Ramos (cell line): ENCODE measurements around the gene FRMD4A.
"Not testable (repeated sequence)": the region's sequence is repeated elsewhere in the genome, so short reads cannot be mapped to it uniquely, and the experiment has no call there.

Experiments used
- in situ Hi-C: fragments of 300-500 bp; cut with MboI; formaldehyde crosslinking; loops from one replicate; pipeline ENCODE4 v1.14.3; 2022; ENCODE audit warnings: low sequenced_read_pairs; ENCODE audit not compliant: unreplicated experiment

FRMD4A gene

DNA sequence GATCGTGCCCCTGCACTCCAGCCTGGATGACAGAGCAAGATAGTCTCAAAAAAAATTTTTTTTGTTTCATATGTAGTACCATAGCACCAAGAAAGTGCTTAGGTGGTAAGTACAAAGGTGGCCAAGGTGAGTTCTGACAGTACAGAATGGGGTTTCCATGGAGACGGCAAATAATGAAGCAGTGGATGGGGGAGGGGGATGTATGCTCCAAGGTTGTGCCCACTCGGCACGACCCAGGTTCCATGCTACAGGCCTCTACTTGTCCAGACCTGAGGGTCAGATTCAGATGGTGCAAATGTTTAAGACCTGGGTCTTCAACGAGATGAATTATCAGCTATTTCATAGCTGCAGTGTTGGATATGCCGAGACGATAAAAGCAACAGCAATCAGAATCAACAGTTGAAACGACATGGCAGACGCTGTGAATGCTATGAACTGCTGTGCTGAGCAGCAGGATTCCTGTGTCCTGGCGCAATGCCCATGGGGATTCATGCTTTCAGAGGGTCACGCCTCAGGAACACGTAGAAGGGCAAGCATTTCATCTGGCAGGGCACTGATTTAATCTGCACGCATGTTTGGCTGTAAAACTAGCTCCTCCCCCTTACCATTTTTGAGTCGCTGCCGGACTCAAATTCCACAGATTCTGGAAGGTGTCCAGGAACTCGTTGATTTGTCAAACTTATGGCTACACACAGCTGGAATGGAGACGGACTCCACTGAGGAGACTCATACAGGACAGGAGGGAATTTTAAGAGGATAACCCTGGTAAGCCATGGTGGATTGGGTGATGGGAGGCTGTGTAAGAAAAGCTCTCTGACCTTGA is 256.5 kb downstream of the FRMD4A start:
- in situ Hi-C loops = no loop called here

DNA sequence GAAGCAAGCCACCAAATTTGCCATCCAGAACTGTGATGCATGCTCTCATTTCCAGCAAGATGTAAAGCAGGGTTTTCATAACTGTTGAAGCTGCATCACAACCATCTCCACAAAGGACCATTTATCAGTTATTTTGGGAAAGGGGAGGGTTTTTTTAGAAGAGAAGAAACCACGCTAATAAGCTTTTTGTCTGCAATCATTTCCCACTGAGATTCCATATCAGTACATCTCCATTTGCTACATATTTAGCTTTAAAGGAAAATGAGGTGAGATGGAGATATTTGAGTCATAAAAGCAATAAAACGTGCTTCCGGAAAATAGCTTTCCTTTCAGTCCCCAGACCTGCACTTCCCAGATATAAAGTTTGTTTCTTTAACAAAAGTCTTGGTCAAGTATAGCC is 258.2 kb downstream of the FRMD4A start:
- in situ Hi-C loops = no loop called here

DNA sequence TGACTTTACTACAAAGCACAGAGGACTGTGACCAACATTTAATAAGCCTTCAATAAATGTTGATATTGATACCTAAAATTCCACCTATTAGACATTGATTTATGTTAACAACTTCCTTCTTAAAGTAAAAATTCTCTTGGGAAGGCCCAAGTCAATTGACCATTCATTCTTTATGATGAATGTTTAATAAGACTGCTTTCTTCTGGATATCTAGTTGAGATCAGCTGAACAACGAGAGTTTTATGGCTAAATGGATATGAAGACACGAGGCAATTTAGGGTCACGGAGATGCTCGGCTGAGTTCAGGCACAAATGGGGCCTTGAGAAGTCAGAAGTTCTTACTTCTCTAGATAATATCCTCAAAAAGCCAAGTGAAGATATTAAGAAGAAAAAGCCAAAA is 258.8 kb downstream of the FRMD4A start:
- in situ Hi-C loops = no loop called here

DNA sequence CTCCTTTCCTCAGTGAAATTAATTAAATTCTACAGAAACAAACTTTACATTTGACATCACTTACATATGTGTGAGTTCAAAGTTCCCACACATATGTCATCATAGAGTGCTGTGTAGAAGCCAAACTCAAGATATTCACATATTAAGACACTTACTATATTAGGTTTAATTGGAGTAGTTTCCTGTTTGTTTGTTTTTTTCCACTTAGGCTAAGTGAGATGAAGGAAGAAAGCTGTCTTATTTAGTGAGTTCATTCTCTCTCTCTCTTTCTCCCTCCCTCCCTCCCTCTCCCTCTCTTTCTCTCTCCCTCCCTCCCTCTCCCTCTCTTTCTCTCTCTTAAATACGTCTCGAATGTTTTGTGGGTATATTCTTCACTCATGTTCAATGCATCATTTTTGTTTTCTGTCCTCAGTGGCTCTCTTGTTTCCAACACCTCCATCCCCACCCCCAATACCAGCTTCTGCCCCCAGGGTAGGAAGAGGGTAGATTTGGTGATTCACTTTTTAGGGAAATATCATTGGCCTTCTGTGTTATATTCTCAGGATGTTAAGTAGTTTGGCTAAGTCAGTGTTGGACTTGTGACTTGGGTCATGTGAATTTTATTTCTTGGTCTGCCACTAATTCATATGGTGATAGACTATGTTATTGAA is 262.0 kb downstream of the FRMD4A start:
- in situ Hi-C loops = no loop called here

DNA sequence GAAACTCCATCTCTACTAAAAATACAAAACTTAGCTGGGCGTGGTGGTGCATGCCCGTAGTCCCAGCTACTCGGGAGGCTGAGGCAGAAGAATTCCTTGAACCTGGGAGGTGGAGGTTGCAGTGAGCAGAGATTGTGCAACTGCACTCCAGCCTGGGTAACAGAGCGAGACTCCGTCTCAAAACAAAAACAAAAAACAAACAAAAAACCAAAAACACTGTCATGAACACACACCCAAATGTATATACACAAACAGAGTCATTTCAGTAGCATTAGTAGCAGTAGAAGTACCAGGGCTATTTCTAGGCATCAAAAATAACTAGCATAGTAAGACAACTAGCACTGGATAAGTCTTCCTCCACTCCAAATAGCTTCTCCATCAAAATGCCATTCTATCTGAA is 263.1 kb downstream of the FRMD4A start:
- in situ Hi-C loops = not testable (repeated sequence)

DNA sequence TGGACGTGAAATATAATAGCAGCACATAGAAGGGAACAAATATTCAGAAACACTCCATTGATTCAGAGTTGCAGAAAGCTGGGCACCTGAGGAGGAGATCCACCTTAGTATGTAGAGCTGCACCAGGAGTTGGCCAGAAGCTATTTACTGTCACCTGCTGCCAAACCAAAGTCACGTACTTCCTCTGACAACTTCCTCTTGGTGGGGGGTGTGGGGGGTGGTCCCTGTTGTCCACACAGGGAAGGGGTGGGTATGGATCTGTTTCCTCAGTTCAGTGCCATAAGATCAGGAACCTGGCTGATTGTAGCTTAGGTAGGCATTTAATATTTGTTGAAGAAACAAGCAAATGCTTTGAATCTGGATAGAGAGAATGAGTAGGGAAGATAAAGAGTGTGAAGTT is 264.6 kb downstream of the FRMD4A start:
- in situ Hi-C loops = no loop called here

DNA sequence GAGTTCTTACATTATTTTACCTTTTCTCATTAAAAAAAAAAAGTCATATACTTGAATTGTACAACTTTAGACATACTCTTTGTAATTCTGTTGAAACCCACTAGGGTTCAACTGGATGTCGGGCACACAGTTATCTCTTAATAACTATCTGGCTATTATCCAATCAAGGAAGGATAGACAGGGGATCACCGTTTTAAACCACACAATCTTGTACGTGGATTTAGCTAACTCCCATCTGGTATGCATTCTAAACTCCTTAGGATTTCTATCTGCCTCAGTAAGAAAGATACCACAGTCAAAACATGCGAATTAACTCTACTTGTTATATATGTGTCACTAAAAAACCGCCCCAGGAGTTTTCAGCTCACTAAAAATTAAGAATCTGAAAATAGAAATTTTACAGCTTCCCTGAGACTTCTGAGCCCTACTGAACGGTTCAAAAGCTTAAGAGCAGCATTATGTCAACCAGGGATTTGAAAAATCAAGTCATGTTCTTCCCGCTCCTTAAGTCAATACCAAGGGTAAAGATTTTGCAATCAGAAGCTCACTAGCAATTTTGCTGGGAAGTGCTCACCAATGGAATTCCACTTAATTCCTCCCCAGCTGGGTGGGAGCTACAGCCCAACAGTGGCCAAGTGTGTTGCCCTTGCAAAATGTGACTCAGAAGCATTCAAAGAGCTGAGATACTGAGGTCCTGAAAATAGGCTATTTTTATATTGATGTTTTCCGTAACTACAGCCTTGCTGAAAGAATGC is 267.0 kb downstream of the FRMD4A start:
- in situ Hi-C loops = no loop called here

DNA sequence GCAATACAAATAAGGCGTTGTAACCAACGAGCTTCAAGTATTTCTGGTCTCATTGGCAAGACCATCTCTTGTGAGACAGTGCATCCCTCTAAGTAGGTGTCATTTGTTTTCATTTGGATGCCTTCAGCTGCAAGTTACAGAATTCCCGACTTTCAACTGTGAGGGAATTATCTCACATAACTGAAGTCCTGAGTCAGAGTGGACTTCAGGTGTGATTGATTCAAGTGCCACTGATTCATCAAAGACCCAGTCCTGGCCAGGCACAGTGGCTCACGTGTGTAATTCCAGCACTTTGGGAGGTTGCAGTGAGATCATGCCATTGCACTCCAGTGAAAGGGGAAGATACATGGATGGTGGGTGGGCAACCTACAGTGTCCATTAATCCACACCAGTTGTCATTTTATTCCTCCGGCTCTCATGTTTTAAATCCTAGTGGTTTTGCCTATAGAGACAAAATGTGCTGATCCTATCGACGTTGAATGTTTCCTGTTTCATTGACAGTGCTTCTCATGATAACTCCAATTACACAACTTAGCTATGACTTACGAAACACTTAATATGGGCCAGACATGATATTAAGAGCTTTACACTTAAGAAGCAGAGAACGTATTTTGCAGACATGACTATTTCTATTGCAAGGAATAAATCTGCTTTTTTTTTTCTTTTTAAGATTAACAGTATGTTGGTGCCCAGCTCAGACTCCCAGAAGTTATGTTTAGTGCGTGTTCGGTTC is 268.0 kb downstream of the FRMD4A start:
- in situ Hi-C loops = no loop called here

DNA sequence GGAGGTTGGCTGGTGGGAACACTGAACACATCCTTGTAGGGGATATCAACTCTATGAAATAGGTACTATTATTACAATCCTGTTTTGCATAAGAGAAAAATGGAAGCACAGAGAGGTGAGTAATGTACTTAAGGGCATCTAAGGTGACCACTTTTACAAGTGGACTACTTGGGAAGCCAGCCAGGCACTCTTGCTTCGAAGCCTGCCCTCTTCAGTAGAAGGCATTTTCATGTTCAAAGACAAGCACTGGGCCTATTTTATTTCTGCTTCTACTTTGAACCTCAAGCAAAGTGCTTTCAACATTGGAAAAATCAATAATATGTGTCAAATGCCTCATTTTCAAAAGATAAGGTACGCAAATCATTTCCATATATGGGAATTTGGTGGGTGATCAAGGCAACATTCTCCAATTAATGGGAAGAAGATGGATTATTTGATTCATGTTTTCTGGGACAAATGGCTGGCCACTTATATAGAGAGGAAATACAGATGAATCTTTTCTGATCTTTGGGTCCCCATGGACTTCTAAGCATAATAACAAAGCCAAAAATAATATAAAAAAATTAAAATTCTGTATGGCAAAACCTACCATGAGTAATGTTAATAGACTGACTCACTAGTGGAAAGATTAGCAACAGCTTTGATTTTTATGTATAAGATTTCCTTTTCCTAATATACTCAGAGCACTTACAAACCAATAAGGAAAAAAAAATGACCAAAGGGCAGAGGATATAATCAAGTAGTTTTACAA is 270.2 kb downstream of the FRMD4A start:
- in situ Hi-C loops = no loop called here

DNA sequence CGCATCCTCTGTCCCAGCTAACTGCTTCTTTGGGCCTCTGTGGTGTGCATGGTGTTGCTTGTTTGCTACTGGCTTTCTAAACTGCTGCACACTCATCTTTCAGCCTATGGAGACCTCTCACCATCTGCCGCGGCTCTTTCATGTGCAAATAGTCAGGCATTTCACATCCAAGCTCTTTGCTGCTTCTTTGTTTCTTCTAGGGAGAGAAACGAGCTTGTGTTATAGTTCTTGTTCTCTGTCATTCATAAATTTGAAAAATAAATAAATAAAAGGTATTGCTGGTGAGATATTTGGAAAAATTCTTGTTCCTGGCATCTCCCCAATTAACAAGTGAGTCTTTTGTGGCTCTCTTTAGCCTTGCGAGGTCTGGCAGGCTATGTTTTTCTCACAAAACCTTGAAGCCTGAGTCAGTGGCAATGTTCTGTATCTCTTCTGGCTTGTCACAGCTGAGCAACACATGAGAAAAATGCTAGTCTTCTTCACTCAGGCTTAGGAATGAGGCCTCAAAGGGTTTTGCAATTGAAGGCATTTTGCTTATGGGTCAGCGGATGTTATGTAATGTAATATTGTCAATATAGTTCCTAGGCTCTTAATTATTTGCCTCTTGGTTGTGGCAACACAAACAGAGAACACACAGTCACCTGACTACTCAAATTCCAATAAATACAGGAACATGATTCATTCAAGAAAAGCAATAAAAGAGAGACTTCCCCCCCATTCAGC is 274.0 kb downstream of the FRMD4A start:
- in situ Hi-C loops = no loop called here

DNA sequence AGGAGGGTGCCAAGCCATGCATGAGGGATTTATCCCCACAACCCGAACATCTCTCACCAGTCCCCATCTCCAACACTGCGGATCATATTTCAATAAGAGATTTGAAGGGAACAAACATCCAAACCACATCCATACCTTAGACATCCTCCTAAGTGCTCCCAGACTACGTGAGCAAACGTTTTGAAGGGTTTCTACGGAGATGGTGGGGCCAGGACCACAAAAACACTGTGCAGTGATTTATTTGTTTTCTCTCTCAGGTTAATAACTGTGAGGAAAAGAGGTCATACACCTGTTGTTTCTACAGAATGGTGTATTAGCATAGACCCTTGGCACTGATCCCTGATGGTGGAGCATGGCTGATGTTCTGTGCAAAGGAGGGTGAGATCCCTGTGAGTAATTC is 277.8 kb downstream of the FRMD4A start:
- in situ Hi-C loops = no loop called here

DNA sequence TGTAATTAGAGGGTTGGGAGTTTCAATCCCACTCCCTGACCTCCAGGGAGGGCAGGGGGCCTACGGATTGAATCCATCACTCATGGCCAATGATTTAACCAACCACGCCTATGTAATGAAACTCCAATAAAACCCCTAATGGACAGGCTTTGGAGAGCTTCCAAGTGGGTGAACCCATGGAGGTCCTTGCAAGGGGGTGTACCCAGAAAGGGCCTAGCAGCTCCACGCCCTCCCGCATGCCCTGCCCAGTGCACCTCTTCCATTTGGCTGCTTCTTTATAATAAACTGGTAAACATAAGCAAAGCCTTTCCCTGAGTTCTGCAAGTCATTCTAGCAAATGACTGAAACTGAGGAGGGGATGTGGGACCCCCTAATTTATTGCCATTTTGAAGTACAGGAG is 280.1 kb downstream of the FRMD4A start:
- in situ Hi-C loops = no loop called here

DNA sequence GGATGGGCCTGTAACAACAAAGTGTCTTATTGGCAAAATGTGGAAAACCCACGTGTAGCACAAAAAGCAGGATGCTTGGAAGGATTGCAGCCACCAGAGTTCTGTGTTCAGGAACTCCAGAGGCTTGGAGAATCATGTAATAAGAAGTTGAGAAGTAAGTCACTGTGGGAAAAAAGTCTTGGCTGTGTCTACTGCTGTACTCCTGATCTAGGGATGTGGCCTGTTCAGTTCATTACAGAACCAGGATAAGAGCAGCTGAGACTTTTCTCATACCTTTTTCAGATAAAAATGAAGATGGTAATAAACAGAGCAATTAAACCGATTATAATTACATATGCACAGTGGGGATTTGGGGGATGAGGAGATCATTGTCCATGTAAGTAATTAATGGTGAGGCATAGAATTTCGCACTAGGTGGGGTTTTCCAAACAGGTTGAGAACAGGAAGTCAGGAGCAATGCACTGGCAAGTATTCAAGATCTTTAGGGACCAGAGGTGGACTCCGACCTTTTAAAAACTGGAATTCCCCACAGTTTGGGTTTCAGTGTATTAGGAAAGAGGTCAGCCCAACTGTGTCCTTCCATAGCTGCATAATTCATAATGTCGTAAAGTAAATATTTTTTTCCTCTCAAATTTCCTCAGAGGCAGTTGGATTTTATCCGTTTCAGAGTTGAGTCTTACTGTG is 281.7 kb downstream of the FRMD4A start:
- in situ Hi-C loops = no loop called here

DNA sequence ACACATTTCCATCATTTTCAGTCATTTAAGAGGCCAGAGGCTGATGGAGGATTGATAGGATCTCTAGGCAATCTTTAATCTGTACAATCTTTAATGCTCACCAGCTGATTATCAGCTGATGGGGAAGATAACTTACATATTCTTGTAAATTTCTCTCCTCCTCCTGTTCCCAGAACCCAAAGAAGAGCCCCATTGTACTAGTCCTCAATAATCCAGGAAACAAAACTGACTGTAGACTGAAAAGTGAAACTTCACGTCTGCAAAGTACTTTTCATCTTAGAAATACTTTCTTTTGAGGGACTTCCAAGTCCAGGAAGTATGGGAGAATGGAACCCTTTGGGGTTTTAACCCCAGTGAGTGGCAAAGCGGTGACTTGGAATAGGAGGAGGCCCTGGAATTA is 283.3 kb downstream of the FRMD4A start:
- in situ Hi-C loops = no loop called here

DNA sequence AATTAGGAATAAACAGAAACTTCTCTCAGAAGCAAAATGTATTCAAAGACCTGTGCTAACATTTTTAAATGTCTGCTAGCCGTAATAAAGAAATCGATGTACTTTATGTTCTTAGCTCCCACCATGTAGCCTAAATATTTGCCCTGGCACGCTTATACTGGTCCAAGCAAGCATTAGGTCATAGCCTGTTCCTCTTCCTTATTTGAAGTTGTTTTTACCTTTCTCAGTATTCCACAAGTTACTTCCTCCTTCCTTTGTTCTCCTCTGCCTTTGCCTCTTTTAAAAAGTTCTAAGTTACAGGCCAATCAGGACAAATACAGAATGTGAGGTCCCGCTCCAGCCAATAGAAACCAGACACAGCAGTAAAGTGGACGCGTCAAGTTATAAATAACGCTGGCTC is 288.7 kb downstream of the FRMD4A start:
- in situ Hi-C loops = not testable (repeated sequence)

DNA sequence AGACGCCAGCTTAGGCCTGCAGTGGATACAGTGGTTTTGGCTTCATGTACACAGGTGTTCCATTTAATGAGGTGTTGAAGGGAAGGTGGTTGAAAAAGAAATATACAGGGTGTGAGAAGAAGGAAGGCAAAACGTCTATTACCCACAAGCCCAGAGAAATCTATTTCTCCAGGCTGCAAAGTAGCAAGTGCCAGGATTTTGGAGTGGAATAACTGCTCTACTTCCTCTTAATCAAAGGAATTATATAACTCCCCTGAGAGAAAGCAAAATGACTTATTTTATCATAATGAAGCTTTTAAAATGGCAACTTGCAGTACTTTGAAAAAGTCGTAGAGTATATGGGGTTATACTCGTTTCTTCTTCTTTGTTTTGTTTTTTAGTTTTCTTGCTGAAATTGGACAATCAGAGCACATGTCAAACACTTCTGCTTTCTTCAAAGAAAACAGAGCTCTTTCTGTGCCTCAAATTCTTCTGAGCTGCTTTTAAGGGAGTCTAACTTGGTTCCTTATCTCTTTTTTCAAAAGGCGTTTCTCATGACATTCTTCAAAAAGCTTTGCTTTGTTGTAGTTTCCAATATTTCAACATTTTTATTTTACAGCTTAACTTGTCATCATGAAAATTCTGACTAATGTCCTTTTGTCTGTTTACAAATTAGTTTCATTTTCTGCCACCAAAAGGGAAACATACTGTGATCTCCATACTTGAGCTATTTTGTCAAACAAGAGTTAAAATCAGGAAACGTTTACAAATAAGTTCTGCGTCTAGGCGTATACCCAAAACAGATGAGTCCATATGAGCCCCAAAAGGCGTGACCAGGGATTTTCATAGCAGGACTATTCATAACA is 289.7 kb downstream of the FRMD4A start:
- in situ Hi-C loops = no loop called here

DNA sequence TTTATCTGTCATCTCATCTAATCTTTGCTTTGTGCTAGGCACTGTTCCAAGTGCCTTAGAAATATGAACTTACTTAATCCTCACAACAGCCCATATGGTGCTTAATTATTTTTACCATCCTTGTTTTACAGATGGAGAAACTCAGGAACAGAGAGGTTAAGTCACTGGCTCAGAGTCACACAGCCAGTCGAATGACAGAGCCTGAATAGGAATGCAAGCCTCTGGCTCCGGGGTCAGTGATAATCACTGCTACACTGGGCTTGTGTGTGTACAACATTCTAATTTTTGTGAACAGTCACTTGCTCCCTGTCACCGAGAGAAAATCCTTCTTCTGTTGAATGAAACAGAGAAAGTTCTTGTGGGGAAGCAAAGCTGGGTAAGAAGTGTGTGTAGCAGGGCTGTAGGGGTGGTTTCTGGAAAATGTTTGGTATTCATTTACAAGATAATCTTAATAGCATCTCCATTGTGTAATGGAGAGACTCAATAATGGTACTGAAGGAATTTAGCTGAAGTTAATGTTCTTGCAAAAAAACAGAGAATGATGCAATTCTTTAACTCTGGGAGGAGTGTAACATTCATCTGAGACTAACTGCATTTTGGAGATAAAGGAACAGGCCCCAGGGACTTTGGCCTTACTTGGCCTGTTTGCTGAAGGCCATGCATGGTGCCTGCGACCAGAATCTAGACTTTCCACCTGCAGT is 290.6 kb downstream of the FRMD4A start:
- in situ Hi-C loops = no loop called here
